Ascending aorta (tissue), 2 donors: Measurements from ENCODE around the gene FEZF1. TPM values are rescaled to one million over a fixed set of nuclear protein-coding genes. Genes with fewer than 3 reads are reported as not detected.

ENCODE experiments used
- DNase-seq, 2 donors: peaks; one replicate each; pipeline ENCODE4 v3.0.0-alpha.2; 2019; ENCODE audit warnings: low spot score in 2 of 2
- H3K27ac ChIP-seq, 2 donors: fragments of 200-600 bp; sonication (generic); one replicate each; pipeline ENCODE4 v1.5.1; 2016 to 2017; ENCODE audit warnings: mild to moderate bottlenecking in 1 of 2
- H3K27me3 ChIP-seq: fragments of 200-600 bp; sonication (generic); one replicate; pipeline ENCODE4 v1.5.1; 2017
- H3K36me3 ChIP-seq, 2 donors: fragments of 200-600 bp; sonication (generic); one replicate each; pipeline ENCODE4 v1.5.1; 2016
- H3K4me1 ChIP-seq, 2 donors: fragments of 200-600 bp; sonication (generic); one replicate each; pipeline ENCODE4 v1.5.1; 2016 to 2017; ENCODE audit warnings: mild to moderate bottlenecking in 1 of 2
- H3K4me3 ChIP-seq, 2 donors: fragments of 200-600 bp; sonication (generic); one replicate each; pipeline ENCODE4 v1.5.1; 2016 to 2017; ENCODE audit warnings: mild to moderate bottlenecking in 1 of 2
- H3K9me3 ChIP-seq, 2 donors: fragments of 200-600 bp; sonication (generic); one replicate each; pipeline ENCODE4 v1.5.1; 2016
- intact Hi-C: fragments of 100-400 bp; cut with DNase I; formaldehyde crosslinking; loops from one replicate; pipeline ENCODE4 v1.15.1; 2023
- total RNA-seq: library from RNA; depleted of rRNA; stranded (reverse); fragments of >200 nt; gene quantifications from one replicate; pipeline ENCODE4 v1.1.0, GENCODE V29; 2016
- TF ChIP-seq, protein P1 (sequence below), 3 experiments: fragments of 200-600 bp in 2 of 3; fragments of 450-650 bp in 1 of 3; sonication (generic) in 2 of 3; IDR thresholded peaks; one replicate each; pipeline ENCODE4 v1.5.1; 2016 to 2019; ENCODE audit warnings: antibody characterized with exemption in 3 of 3, mild to moderate bottlenecking in 1 of 3, moderate library complexity in 1 of 3

FEZF1 gene
- total RNA-seq, 1 donor from 2014 or later: not detected

- Histone ChIP-seq H3K27me3 (no peaks in the 10 kb centered on the region), H3K4me1 (no peaks in the 10 kb centered on the region), H3K36me3 (no peaks in the 10 kb centered on the region), H3K9me3 (no peaks in the 10 kb centered on the region), H3K27ac (no peak overlapping the region), H3K4me3 (no peak overlapping the region)
- intact Hi-C loops: no loop called here
- TF ChIP-seq, protein P1, sequence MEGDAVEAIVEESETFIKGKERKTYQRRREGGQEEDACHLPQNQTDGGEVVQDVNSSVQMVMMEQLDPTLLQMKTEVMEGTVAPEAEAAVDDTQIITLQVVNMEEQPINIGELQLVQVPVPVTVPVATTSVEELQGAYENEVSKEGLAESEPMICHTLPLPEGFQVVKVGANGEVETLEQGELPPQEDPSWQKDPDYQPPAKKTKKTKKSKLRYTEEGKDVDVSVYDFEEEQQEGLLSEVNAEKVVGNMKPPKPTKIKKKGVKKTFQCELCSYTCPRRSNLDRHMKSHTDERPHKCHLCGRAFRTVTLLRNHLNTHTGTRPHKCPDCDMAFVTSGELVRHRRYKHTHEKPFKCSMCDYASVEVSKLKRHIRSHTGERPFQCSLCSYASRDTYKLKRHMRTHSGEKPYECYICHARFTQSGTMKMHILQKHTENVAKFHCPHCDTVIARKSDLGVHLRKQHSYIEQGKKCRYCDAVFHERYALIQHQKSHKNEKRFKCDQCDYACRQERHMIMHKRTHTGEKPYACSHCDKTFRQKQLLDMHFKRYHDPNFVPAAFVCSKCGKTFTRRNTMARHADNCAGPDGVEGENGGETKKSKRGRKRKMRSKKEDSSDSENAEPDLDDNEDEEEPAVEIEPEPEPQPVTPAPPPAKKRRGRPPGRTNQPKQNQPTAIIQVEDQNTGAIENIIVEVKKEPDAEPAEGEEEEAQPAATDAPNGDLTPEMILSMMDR (IDR thresholded peaks at IDR 0.05): no peak
- no peak for DNase-seq
These were observed 35.9 kb upstream of the FEZF1 start for GRCh38 chr7:122340427-122340826.

GRCh38 chr7:122339145-122339904 is 34.8 kb upstream of the FEZF1 start:
- Histone ChIP-seq H3K4me1 (no peaks in the 10 kb centered on the region), H3K4me3 (no peak overlapping the region), H3K36me3 (no peaks in the 10 kb centered on the region), H3K27me3 (no peaks in the 10 kb centered on the region), H3K9me3 (no peaks in the 10 kb centered on the region), H3K27ac (no peak overlapping the region)
- intact Hi-C loops: no loop called here
- TF ChIP-seq, protein P1 (IDR thresholded peaks at IDR 0.05): no peak
- DNase-seq: no peak

GRCh38 chr7:122337011-122337410 is 32.5 kb upstream of the FEZF1 start:
- H3K4me1 ChIP-seq: no peaks in the 10 kb centered on the region
- DNase-seq: no peak
- no peaks in the 10 kb centered on the region for H3K36me3 ChIP-seq
- H3K9me3 ChIP-seq: no peaks in the 10 kb centered on the region
- intact Hi-C loops: no loop called here
- H3K27ac ChIP-seq: no peak overlapping the region
- TF ChIP-seq, protein P1 (IDR thresholded peaks at IDR 0.05): no peak
- no peak overlapping the region for H3K4me3 ChIP-seq
- H3K27me3 ChIP-seq: no peaks in the 10 kb centered on the region

- no peaks in the 10 kb centered on the region for H3K27me3 ChIP-seq
- no peaks in the 10 kb centered on the region for H3K9me3 ChIP-seq
- no peak overlapping the region for H3K4me3 ChIP-seq
- H3K4me1 ChIP-seq: no peaks in the 10 kb centered on the region
- no peak overlapping the region for H3K27ac ChIP-seq
- TF ChIP-seq, protein P1 (IDR thresholded peaks at IDR 0.05): no peak
- intact Hi-C loops: no loop called here
- H3K36me3 ChIP-seq: no peaks in the 10 kb centered on the region
- no peak for DNase-seq
These were observed 24.7 kb upstream of the FEZF1 start for GRCh38 chr7:122329145-122329802.

DNA sequence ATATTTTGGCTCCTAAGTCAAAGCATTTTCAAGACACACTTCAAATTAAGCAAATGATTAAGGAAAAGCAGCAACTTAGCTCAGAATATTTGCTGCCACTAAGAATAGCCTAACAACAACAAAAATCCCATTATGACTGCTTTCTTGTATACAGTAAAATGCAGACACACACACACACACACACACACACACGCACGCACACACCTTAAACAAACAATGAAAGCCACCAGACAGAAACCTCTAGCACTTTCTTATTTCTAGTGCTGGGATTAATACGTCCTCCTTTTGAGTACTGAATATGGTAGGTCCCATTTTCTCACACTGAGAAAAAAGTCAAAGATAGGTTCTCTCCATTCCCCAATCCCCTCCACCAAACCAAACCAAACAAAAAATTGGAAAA is 23.4 kb upstream of the FEZF1 start:
- H3K4me1 ChIP-seq: no peaks in the 10 kb centered on the region
- intact Hi-C loops: no loop called here
- H3K4me3 ChIP-seq: no peak overlapping the region
- H3K36me3 ChIP-seq: no peaks in the 10 kb centered on the region
- H3K27ac ChIP-seq: no peak overlapping the region
- no peaks in the 10 kb centered on the region for H3K9me3 ChIP-seq
- TF ChIP-seq, protein P1 (IDR thresholded peaks at IDR 0.05): no peak
- no peak for DNase-seq
- H3K27me3 ChIP-seq: no peaks in the 10 kb centered on the region
